ENCODE measurements around the gene CACNA2D3.

CACNA2D3 gene

GRCh38 chr3:54434756-54435155 lies 312.4 kb downstream of the CACNA2D3 start:
- Histone ChIP-seq H3K36me3 (ENCODE audit: low read length) (no peaks in the 10 kb centered on the region), H3K9me3 (ENCODE audit: insufficient read depth, low read length) (no peaks in the 10 kb centered on the region), H3K9ac (ENCODE audit: low read length) (no peak overlapping the region), H3K79me2 (ENCODE audit: insufficient read depth, low read length) (no peaks in the 10 kb centered on the region), H3K4me2 (ENCODE audit: low read depth, low read length, poor library complexity, severe bottlenecking) (no peak overlapping the region), H3K4me3 (ENCODE audit: insufficient read depth, low read length, poor library complexity, severe bottlenecking) (no peak overlapping the region), H4K20me1 (ENCODE audit: low read depth, low read length) (no peaks in the 10 kb centered on the region), H3K27me3 (ENCODE audit: low read length) (no peaks in the 10 kb centered on the region), H2AFZ (ENCODE audit: low read depth, low read length, severe bottlenecking) (no peak overlapping the region), H3F3A (ENCODE audit: insufficient read depth) (no peaks in the 10 kb centered on the region), H3K9me2 (replicated peaks; ENCODE audit: insufficient read depth, low read length) (no peaks in the 10 kb centered on the region), H3K27ac (ENCODE audit: low read depth, low read length) (no peak overlapping the region)
- TF ChIP-seq EZH2phosphoT487 (conservative IDR thresholded peaks at IDR 0.05; ENCODE audit: low read length): no peak
- no peak for TF ChIP-seq CTCF (IDR thresholded peaks at IDR 0.05; ENCODE audit: insufficient read depth, low read length, poor library complexity, severe bottlenecking)

GRCh38 chr3:54437271-54437670 lies 314.9 kb downstream of the CACNA2D3 start:
- H3K4me2 ChIP-seq (ENCODE audit: low read depth, low read length, poor library complexity, severe bottlenecking): no peak overlapping the region
- no peaks in the 10 kb centered on the region for H3F3A ChIP-seq (ENCODE audit: insufficient read depth)
- no peak overlapping the region for H2AFZ ChIP-seq (ENCODE audit: low read depth, low read length, severe bottlenecking)
- no peaks in the 10 kb centered on the region for H3K27me3 ChIP-seq (ENCODE audit: low read length)
- no peaks in the 10 kb centered on the region for H3K9me3 ChIP-seq (ENCODE audit: insufficient read depth, low read length)
- no peak for TF ChIP-seq EZH2phosphoT487 (conservative IDR thresholded peaks at IDR 0.05; ENCODE audit: low read length)
- TF ChIP-seq CTCF (IDR thresholded peaks at IDR 0.05; ENCODE audit: insufficient read depth, low read length, poor library complexity, severe bottlenecking): no peak
- H3K9me2 ChIP-seq (replicated peaks; ENCODE audit: insufficient read depth, low read length): no peaks in the 10 kb centered on the region
- H3K4me3 ChIP-seq (ENCODE audit: insufficient read depth, low read length, poor library complexity, severe bottlenecking): no peak overlapping the region
- H3K9ac ChIP-seq (ENCODE audit: low read length): no peak overlapping the region
- no peaks in the 10 kb centered on the region for H3K36me3 ChIP-seq (ENCODE audit: low read length)
- H4K20me1 ChIP-seq (ENCODE audit: low read depth, low read length): no peaks in the 10 kb centered on the region
- H3K27ac ChIP-seq (ENCODE audit: low read depth, low read length): no peak overlapping the region
- no peaks in the 10 kb centered on the region for H3K79me2 ChIP-seq (ENCODE audit: insufficient read depth, low read length)

- no peaks in the 10 kb centered on the region for H3K9me3 ChIP-seq (ENCODE audit: insufficient read depth, low read length)
- TF ChIP-seq CTCF (IDR thresholded peaks at IDR 0.05; ENCODE audit: insufficient read depth, low read length, poor library complexity, severe bottlenecking) (no peak), EZH2phosphoT487 (conservative IDR thresholded peaks at IDR 0.05; ENCODE audit: low read length) (no peak)
- no peak overlapping the region for H3K4me2 ChIP-seq (ENCODE audit: low read depth, low read length, poor library complexity, severe bottlenecking)
Observed at GRCh38 chr3:54443561-54444161, 321.3 kb downstream of the CACNA2D3 start.

More at GRCh38 chr3:54443561-54444161, 321.3 kb downstream of the CACNA2D3 start:
- H3K27me3 ChIP-seq (ENCODE audit: low read length): no peaks in the 10 kb centered on the region
- H4K20me1 ChIP-seq (ENCODE audit: low read depth, low read length): no peaks in the 10 kb centered on the region
- no peaks in the 10 kb centered on the region for H3K36me3 ChIP-seq (ENCODE audit: low read length)
- no peak overlapping the region for H2AFZ ChIP-seq (ENCODE audit: low read depth, low read length, severe bottlenecking)
- H3K27ac ChIP-seq (ENCODE audit: low read depth, low read length): no peak overlapping the region
- H3K4me3 ChIP-seq (ENCODE audit: insufficient read depth, low read length, poor library complexity, severe bottlenecking): no peak overlapping the region
- H3K79me2 ChIP-seq (ENCODE audit: insufficient read depth, low read length): no peaks in the 10 kb centered on the region
- H3K9ac ChIP-seq (ENCODE audit: low read length): no peak overlapping the region
- no peaks in the 10 kb centered on the region for H3K9me2 ChIP-seq (replicated peaks; ENCODE audit: insufficient read depth, low read length)
- H3F3A ChIP-seq (ENCODE audit: insufficient read depth): no peaks in the 10 kb centered on the region

Measured in SU-DHL-6 (cell line).